ENCODE data around the gene MACROD2. TPM values are rescaled to one million over a fixed set of nuclear protein-coding genes. Genes with fewer than 3 reads are reported as not detected.

MACROD2 gene
- total RNA-seq, 4 donors from 2014 or later, result 12.6 to 60.3 (median 18.9) TPM

DNA sequence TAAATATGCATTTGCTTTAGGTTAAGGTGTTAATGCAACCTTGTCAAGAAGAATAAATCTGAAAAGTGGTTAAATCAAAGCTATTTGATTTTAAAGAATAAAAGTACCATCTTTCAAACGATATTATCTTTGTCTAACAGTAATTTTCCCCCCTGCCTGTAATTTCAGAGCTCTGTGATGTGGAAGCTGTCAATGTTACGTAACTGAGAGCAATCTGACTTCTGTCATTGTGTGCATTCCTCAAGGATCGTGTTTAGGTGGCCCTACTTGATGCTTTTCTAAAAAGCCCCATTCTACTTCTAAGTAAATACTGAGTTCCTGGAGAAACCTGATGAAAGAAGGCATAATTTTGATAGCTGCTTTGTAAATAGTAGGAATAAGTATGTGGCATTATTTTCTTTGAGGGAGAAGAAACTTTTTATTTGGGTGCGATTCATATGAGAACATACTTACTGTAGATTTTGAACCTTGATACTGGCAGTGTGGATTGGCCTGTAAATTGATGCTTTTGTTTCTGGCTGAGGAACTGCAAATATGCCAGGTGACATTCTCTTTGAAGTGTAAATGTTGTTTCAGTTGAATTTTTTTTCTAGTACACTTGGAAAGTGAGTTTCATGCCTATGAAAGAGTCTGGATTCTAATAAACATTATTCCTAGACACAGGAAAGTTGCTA, 871.7 kb downstream of the MACROD2 start:
- no peak for DNase-seq (ENCODE audit: low spot score in 2 of 2)
- 66% methylated on average over 4 of the region's 4 CpGs for WGBS
- no peak overlapping the region for H3K27ac ChIP-seq
- H3K9me3 ChIP-seq, result no peaks in the 10 kb centered on the region
- TF ChIP-seq, protein P1, sequence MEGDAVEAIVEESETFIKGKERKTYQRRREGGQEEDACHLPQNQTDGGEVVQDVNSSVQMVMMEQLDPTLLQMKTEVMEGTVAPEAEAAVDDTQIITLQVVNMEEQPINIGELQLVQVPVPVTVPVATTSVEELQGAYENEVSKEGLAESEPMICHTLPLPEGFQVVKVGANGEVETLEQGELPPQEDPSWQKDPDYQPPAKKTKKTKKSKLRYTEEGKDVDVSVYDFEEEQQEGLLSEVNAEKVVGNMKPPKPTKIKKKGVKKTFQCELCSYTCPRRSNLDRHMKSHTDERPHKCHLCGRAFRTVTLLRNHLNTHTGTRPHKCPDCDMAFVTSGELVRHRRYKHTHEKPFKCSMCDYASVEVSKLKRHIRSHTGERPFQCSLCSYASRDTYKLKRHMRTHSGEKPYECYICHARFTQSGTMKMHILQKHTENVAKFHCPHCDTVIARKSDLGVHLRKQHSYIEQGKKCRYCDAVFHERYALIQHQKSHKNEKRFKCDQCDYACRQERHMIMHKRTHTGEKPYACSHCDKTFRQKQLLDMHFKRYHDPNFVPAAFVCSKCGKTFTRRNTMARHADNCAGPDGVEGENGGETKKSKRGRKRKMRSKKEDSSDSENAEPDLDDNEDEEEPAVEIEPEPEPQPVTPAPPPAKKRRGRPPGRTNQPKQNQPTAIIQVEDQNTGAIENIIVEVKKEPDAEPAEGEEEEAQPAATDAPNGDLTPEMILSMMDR (IDR thresholded peaks at IDR 0.05), result no peak
- H3K4me3 ChIP-seq, result no peak overlapping the region
- H3K4me1 ChIP-seq, result no peaks in the 10 kb centered on the region
- no peaks in the 10 kb centered on the region for H3K36me3 ChIP-seq
- H3K27me3 ChIP-seq, result no peaks in the 10 kb centered on the region

DNA sequence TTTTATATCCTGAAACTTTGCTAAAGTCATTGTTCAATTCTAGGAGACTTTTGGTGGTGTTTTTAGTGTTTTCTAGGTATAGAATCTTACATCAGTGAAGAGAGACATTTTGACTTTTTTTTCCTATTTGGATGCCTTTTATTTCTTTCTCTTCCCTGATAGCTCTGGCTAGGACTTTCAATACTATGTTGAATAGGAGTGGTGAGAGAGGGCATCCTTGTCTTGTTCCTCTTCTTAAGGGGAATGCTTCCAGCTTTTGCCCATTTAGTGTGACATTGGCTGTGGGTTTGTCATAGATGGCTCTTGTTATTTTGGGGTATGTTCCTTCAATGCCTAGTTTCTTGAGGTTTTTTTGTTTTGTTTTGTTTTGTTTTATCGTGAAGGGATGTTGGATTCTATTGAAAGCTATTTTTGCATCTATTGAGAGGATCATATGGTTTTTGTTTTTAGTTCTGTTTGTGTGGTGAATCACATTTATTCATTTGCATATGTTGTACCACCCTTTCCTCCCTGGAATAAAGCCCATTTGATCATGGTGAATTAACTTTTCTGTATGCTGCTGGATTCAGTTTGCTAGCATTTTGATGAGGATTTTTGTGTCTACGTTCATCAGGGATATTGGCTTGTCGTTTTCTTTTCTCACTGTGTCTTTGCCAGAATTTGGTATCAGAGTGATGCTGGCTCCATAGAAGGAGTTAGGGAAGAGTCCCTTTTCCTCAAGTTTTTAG, 882.1 kb downstream of the MACROD2 start:
- Histone ChIP-seq H3K4me1 (peaks cover 3% of the 10 kb centered on the region), H3K4me3 (no peak overlapping the region), H3K27me3 (no peaks in the 10 kb centered on the region), H3K36me3 (no peaks in the 10 kb centered on the region), H3K9me3 (no peaks in the 10 kb centered on the region), H3K27ac (no peak overlapping the region)
- 73% methylated on average over 3 of the region's 3 CpGs for WGBS
- no peak for DNase-seq (ENCODE audit: low spot score in 2 of 2)
- no peak for TF ChIP-seq POLR2AphosphoS5 (IDR thresholded peaks at IDR 0.05)
- TF ChIP-seq POLR2A (IDR thresholded peaks at IDR 0.05), result no peak
- TF ChIP-seq, protein P1 (IDR thresholded peaks at IDR 0.05), result no peak
- TF ChIP-seq EP300 (IDR thresholded peaks at IDR 0.05), result no peak

DNA sequence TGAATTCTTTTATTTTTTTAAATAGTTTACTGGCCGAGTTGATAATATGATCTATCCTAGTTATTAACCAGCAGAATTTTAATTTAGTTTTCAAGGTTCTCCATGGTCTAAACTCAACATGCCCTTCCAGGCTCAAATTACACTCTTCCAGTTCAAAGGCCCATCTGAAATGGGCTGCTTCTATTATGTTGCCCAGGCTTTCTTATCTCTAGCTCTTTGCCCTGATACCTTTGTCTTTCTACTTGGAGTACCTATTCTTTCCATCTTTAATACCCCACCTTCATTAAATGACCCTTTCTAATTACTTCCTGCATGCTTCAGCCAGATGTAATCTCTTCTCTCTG, 883.3 kb downstream of the MACROD2 start:
- Histone ChIP-seq H3K4me1 (peaks cover 3% of the 10 kb centered on the region), H3K36me3 (no peaks in the 10 kb centered on the region), H3K27ac (no peak overlapping the region), H3K4me3 (no peak overlapping the region), H3K27me3 (no peaks in the 10 kb centered on the region), H3K9me3 (no peaks in the 10 kb centered on the region)
- no peak for DNase-seq (ENCODE audit: low spot score in 2 of 2)
- TF ChIP-seq POLR2AphosphoS5 (IDR thresholded peaks at IDR 0.05) (no peak), EP300 (IDR thresholded peaks at IDR 0.05) (no peak), POLR2A (IDR thresholded peaks at IDR 0.05) (no peak)
- TF ChIP-seq, protein P1 (IDR thresholded peaks at IDR 0.05), result no peak
- 89% methylated on average over 1 of the region's 1 CpG for WGBS

DNA sequence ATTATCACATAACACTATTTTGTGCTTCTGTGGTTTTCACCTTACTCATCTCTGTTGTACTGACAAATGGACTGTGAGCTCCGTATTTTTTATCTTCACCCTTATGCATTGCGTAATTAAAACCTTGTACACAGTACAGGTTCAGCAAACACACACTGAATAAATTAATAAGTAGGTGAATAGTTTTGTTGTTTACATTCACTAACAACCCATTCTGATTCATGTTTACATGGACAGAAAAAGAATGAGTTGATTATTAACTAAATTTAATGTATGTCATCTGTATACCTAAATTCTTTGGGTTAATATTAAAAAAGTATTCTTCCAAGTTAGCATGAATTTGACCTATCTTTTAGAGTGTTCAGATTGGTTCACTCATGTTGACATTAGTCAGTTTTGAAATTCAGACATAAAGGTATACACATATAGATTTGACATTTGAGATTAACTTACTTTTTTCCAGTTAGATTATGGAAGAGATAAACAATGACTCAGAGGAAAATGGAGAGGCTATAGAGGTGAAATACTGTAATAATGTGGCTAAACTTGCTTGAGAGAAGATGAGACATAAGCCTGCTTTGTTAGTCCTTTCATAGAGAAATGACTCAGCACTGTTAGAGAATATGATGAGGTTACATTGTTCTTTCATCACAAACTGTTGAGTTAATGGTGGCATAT, 883.8 kb downstream of the MACROD2 start:
- Histone ChIP-seq H3K27me3 (no peaks in the 10 kb centered on the region), H3K4me3 (no peak overlapping the region), H3K9me3 (no peaks in the 10 kb centered on the region), H3K36me3 (no peaks in the 10 kb centered on the region), H3K27ac (no peak overlapping the region), H3K4me1 (peaks cover 3% of the 10 kb centered on the region)
- WGBS, result 76% methylated on average over 2 of the region's 2 CpGs
- DNase-seq (ENCODE audit: low spot score in 2 of 2), result no peak
- no peak for TF ChIP-seq POLR2AphosphoS5 (IDR thresholded peaks at IDR 0.05)
- no peak for TF ChIP-seq POLR2A (IDR thresholded peaks at IDR 0.05)
- TF ChIP-seq, protein P1 (IDR thresholded peaks at IDR 0.05), result no peak
- no peak for TF ChIP-seq EP300 (IDR thresholded peaks at IDR 0.05)

DNA sequence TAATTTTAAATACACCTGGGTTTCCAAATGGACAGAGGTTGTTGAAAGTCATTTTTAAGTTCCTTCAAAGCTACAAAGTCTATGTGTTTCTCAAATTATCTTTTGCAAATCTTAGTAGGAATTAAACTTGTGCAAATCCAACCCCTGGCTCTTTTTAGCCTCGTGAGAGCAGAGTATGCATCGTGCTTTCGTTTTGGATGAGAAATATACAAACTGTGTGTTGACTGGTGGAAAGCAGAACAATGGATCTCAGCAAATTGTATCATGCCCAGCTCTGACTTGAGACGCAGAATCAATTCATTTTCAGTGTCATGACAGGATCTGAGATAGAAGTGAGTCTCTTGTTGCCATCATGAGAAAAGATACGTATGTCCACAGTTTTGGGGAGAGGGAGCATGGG, 884.5 kb downstream of the MACROD2 start:
- Histone ChIP-seq H3K36me3 (no peaks in the 10 kb centered on the region), H3K4me3 (no peak overlapping the region), H3K4me1 (peaks cover 3% of the 10 kb centered on the region), H3K27ac (no peak overlapping the region), H3K9me3 (no peaks in the 10 kb centered on the region), H3K27me3 (no peaks in the 10 kb centered on the region)
- 87% methylated on average over 5 of the region's 5 CpGs for WGBS
- DNase-seq (ENCODE audit: low spot score in 2 of 2), result no peak
- TF ChIP-seq, protein P1 (IDR thresholded peaks at IDR 0.05), result no peak
- TF ChIP-seq POLR2A (IDR thresholded peaks at IDR 0.05), result no peak
- no peak for TF ChIP-seq POLR2AphosphoS5 (IDR thresholded peaks at IDR 0.05)
- no peak for TF ChIP-seq EP300 (IDR thresholded peaks at IDR 0.05)

Measured in suprapubic skin (tissue), 4 donors.